HG03378 (cell line): Measurements from ENCODE around the gene IRAK2.

Experiments used
- ATAC-seq: cut with Tn5 transposase; IDR thresholded peaks from one replicate; pipeline ENCODE4 v1.9.1; 2021; ENCODE audit warnings: mild to moderate bottlenecking, moderate library complexity; ENCODE audit not compliant: unreplicated experiment

IRAK2 gene

DNA sequence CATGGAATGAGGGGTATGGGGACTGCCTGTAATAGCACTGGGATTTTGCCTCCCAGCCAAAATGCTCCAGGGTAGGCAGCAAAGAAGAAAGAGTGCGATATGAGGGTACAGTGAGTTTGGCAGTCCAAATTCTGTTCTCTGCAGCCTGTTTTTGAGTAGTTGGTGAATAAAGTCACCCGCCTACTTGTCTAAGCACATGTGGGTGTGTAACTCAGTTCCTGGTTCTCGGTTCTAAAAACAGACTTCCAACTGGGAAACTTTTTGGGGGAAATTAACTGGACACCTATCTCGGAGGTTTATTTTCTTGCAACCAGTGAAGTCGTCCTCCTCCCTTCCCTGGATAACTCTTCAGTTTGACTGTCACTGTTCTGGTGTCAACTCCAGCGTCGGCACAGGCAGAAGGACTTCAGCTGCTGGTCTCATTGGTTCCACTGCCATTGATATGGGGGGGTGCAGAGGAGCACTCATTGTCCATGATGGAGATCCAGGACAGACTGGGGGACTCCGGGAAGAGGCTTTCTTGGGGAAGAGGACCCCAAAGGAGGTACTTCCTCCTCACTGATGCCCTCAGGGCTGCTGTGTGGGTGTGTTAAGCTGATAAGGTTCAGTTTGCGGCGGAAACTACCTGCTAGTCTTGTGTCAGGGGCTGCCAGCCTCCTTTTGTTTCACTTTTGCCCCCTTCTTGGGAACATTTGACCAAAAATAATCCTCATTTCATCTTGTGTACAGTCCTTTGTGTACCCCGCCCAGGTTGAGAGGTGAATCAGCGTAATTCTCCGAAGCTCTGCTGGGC, 114.9 kb downstream of the IRAK2 start:
- no peak for ATAC-seq

GRCh38 chr3:10280177-10280529, 115.4 kb downstream of the IRAK2 start:
- no peak for ATAC-seq

DNA sequence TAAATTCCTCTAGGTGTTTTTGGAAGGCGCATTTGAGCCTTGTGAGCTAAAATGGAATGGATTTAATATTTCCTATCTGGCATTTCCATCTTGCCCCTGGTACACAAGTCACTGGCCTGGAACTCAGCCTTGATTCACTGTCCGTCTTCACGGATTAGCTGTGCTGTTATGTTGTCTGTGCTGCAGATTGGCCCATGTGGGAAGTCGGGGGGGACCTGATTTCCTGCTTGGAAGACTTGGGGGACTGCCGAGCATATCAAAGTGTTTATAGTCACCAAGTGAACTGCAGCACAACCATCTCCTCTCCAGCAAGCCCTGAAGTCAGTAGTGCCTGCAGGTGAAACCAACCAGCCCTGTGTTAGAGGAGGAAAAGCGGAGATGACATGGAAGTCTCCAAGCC, 115.9 kb downstream of the IRAK2 start:
- ATAC-seq, result no peak

GRCh38 chr3:10281951-10282350, 117.2 kb downstream of the IRAK2 start:
- ATAC-seq, result no peak

DNA sequence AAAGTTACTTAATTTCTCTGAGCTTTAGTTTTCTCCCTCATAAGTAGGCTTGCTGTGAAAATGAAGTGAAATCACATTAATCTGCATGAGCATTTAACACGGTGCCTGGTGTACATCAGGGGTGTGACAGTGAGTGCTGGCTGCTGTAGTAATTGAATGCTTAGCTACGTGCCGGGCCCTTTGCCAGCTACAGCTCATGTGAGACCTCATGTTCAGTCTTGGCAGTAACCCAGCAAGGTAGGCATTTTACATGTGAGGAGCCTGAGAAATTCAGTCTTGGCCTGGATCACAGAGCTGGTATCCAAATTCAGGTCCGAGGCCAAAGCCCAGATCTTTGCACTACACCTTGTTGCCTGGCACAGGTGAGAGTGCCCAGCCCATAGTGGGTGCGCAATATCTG, 118.9 kb downstream of the IRAK2 start:
- no peak for ATAC-seq

DNA sequence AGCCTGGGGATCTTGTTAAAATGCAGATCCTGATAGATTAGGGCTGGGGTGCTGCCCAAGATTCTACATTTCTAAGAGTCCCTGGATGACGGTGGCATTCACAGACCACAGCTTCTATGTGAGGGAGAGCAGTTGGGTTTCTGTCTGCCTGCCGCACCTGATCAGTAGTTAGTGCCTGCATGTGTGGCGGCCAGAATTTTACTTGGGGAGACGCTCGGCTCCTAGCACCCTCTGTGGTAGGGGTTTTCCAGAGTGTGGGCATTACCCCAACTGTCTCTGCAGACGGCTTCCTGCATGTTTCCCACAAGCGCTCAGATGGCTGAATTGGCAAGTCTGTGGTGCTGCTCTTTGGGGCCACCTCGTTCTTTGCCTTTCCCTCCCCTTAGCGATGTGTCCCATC, 119.8 kb downstream of the IRAK2 start:
- no peak for ATAC-seq

- no peak for ATAC-seq
Measured at GRCh38 chr3:10285272-10286132, 120.8 kb downstream of the IRAK2 start.

GRCh38 chr3:10286133-10286524, 121.4 kb downstream of the IRAK2 start:
- ATAC-seq, result no peak

DNA sequence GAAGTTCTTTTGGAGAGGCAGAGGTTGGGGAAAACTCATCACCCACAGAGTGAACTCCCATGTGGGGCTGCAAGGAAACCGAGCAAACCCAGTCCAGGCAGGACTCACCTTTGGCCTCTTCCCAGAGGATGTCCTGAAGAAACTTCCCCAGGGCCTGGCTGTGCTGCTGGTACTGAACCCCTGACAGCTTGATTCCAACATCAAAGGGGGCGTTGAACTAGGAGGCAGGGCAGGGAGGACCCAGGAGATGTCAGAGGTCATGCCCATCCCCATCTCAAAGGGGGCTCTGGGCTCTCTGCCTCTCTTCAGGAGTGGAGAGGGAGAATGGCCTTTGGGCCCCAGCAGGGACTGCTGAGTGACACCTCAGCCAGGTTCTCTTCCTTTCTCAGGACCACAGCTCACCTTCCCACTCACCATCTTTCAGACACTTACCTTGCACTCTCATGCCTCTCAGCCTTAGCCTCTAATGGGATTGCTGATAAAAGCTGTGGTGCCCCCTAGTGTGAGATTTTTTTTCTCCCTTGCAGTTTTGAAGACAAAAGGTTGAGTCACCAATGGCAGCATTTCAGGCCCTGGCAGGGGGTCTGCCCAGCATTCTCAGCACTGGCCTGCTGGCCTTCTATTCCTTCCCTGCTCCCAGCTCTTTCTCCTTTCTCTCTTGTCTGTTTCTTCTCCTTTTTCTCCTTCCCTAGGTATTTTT, 122.0 kb downstream of the IRAK2 start:
- no peak for ATAC-seq

- ATAC-seq, result no peak
Measured at GRCh38 chr3:10287936-10288574, 123.3 kb downstream of the IRAK2 start.

- no peak for ATAC-seq
Measured at GRCh38 chr3:10288575-10288960, 123.8 kb downstream of the IRAK2 start.

DNA sequence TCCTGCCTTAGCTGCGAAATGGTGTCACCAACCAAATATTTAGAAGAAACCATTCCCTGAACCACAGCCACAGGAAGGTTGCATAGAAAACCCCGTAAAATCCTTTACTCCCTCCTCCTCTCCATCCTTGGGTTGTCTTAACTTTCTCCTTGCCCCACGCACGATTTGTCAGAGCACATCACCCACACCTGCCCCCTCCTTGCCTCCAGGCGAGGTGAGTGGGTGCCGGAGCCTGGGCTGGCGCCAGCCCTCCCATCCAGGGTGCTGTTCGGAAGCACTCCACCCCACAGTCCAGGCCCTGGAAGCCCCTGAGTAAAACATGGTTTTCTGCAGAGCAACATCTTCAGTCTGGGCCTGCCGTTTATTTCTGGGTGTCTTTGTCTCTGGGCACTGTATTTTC, 124.4 kb downstream of the IRAK2 start:
- ATAC-seq, result no peak

- ATAC-seq, result no peak
Measured at GRCh38 chr3:10289787-10290355, 125.2 kb downstream of the IRAK2 start.

GRCh38 chr3:10290481-10291176, 125.9 kb downstream of the IRAK2 start:
- ATAC-seq, result no peak

DNA sequence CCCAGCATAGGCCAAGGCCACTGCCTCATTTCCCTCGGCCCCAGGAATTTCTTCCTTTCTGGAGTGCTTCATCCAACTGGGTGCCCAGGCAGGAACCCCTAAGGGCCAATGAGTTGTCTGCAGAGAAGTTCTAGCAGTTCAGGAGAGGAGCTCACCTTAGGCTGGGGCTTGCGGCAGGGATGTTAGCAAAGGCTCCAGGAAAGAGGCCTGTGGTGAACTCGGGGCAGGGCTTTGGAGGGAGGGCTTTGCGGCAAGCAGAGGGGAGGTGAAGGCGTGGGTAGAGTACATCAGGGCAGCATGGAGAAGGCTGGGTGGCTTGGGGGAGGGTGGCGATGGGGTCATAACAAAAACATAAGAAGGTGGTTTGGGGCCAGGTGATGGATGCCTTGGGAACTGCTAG, 126.9 kb downstream of the IRAK2 start:
- no peak for ATAC-seq

GRCh38 chr3:10292505-10293419, 128.0 kb downstream of the IRAK2 start, which contains the start of gene GHRL:
GHRL (minus strand) TSS chr3:10292947; CDS start chr3:10290180, 2,767 bp downstream.
- peak; percentile 89 for ATAC-seq
